K562 (cell line): ENCODE results near the gene RXRA. TPM values are rescaled to one million over a fixed set of nuclear protein-coding genes. Genes with fewer than 3 reads are reported as not detected.

Source experiments
- ATAC-seq: fragments of 200-7000 bp; cut with Tn5 transposase; 3 replicates; pipeline ENCODE4 v1.9.1; 2020; ENCODE audit warnings: moderate library complexity
- BruUV-seq: library from RNA; stranded (reverse); fragments of 400-500 nt; replicated peaks from 2 replicates; lab custom pipeline; 2021; lab: Mats Ljungman, UMichigan
- CTCF ChIA-PET: fragments of 300-600 bp; formaldehyde crosslinking; extraction: SDS; loops from one replicate; lab custom pipeline; 2021; ENCODE audit warnings: low intra/inter-chr PET ratio; lab: Yijun Ruan, JAX
- POLR2A ChIA-PET: fragments of 300-600, 350-650 bp; sonication (Branson Sonifier 250); formaldehyde crosslinking; extraction: SDS; loops from one replicate; lab custom pipeline; 2021; ENCODE audit warnings: antibody characterized with exemption, inconsistent platforms; lab: Yijun Ruan, JAX
- DNase-seq, 4 experiments: peaks; one replicate each; pipeline versions ENCODE4 v3.0.0 to v3.0.0-alpha.2; 2011 to 2018; ENCODE audit warnings: low spot score in 3 of 4, mixed read lengths in 3 of 4; ENCODE audit errors: extremely low read depth in 1 of 4
- FAIRE-seq: peaks from 2 replicates; lab custom pipeline; 2011; peaks lifted over from hg19 to GRCh38; lab: Jason Lieb, UNC
- H2AFZ ChIP-seq: 2 replicates; pipeline ENCODE4 v1.6.0; 2011; ENCODE audit warnings: low read depth, low read length, control low read depth, inconsistent platforms
- H3K27ac ChIP-seq: fragments of 200-600 bp; 3 replicates; pipeline ENCODE4 v1.8.0; 2011; ENCODE audit warnings: low read depth, mild to moderate bottlenecking, control low read depth, inconsistent platforms, low read length, moderate library complexity, mixed read lengths; ENCODE audit errors: extremely low read depth
- H3K27me3 ChIP-seq, 2 experiments: fragments of 300-600 bp in 1 of 2; 2 replicates in 1 of 2; 3 replicates in 1 of 2; pipeline versions ENCODE4 v1.6.0 to v1.8.0; 2011; ENCODE audit warnings: inconsistent platforms in 2 of 2, low read length in 2 of 2, mild to moderate bottlenecking in 1 of 2, mixed read lengths in 1 of 2, moderate library complexity in 1 of 2; ENCODE audit not compliant: control insufficient read depth in 2 of 2, insufficient read depth in 2 of 2
- H3K36me3 ChIP-seq: fragments of 300-600 bp; 3 replicates; pipeline ENCODE4 v1.8.0; 2011; ENCODE audit warnings: mild to moderate bottlenecking, low read length, inconsistent platforms; ENCODE audit not compliant: control insufficient read depth, insufficient read depth
- H3K4me1 ChIP-seq, 2 experiments: fragments of 200-600 bp in 1 of 2; replicated peaks in 1 of 2; 2 replicates in 1 of 2; 3 replicates in 1 of 2; pipeline versions ENCODE4 v1.5.1 to v1.8.0; 2011; ENCODE audit warnings: inconsistent platforms in 2 of 2, low read length in 2 of 2, mild to moderate bottlenecking in 1 of 2, mixed read lengths in 1 of 2, moderate library complexity in 1 of 2; ENCODE audit not compliant: control insufficient read depth in 2 of 2, insufficient read depth in 2 of 2
- H3K4me2 ChIP-seq: 2 replicates; pipeline ENCODE4 v1.6.1; 2011; ENCODE audit warnings: low read length, control low read depth, inconsistent platforms, mixed read lengths; ENCODE audit not compliant: insufficient read depth
- H3K4me3 ChIP-seq: fragments of 200-600 bp; sonication (generic), shearing (Covaris generic); 2 replicates; pipeline ENCODE4 v1.5.1; 2016; ENCODE audit warnings: control low read depth, inconsistent platforms
- H3K79me2 ChIP-seq: fragments of 200-600 bp; 3 replicates; pipeline ENCODE4 v1.8.0; 2011; ENCODE audit warnings: low read length, inconsistent platforms; ENCODE audit not compliant: control insufficient read depth, insufficient read depth
- H3K9ac ChIP-seq, 2 experiments: 2 replicates each; pipeline versions ENCODE4 v1.6.0 to v1.6.1; 2011; ENCODE audit warnings: low read depth in 2 of 2, low read length in 2 of 2, control low read depth in 1 of 2, inconsistent platforms in 1 of 2, mild to moderate bottlenecking in 1 of 2, mixed read lengths in 1 of 2; ENCODE audit not compliant: insufficient read depth in 1 of 2
- H3K9me1 ChIP-seq: one replicate; pipeline ENCODE4 v1.6.0; 2011; ENCODE audit warnings: inconsistent platforms, mild to moderate bottlenecking, low read length, moderate library complexity; ENCODE audit not compliant: control insufficient read depth, insufficient read depth
- H3K9me3 ChIP-seq: replicated peaks from 2 replicates; pipeline ENCODE4 v1.5.1; 2011; ENCODE audit warnings: low read depth, low read length, inconsistent platforms; ENCODE audit not compliant: control insufficient read depth, insufficient read depth
- H4K20me1 ChIP-seq: replicated peaks from 2 replicates; pipeline ENCODE4 v1.6.1; 2011; ENCODE audit warnings: low read length, inconsistent platforms, mixed read lengths; ENCODE audit not compliant: control insufficient read depth, insufficient read depth
- CBX5 ChIP-seq: IDR thresholded peaks from 2 replicates; pipeline ENCODE4 v1.6.1; 2014; ENCODE audit warnings: low read depth, borderline replicate concordance
- EWSR1 ChIP-seq: fragments of 450-650 bp; IDR thresholded peaks from 2 replicates; pipeline ENCODE4 v1.6.1; 2018; ENCODE audit warnings: borderline replicate concordance, mild to moderate bottlenecking, low read depth, moderate library complexity; ENCODE audit not compliant: partially characterized antibody
- HMG20B ChIP-seq: fragments of 250-450 bp; sonication (Bioruptor Pico); IDR thresholded peaks from 2 replicates; pipeline ENCODE4 v1.5.0; 2021; ENCODE audit warnings: mild to moderate bottlenecking
- MCM3 ChIP-seq: fragments of 450-650 bp; IDR thresholded peaks from 2 replicates; pipeline ENCODE4 v1.6.1; 2016
- PHF8 ChIP-seq: fragments of 200-600 bp; sonication (generic); IDR thresholded peaks from 2 replicates; pipeline ENCODE4 v1.6.1; 2012; ENCODE audit warnings: mixed run types, mild to moderate bottlenecking, inconsistent platforms, low read length, moderate library complexity, borderline replicate concordance
- POLR2AphosphoS5 ChIP-seq: IDR thresholded peaks from 2 replicates; pipeline ENCODE4 v1.6.1; 2011; ENCODE audit warnings: mild to moderate bottlenecking, low read depth, low read length, moderate library complexity; ENCODE audit not compliant: control insufficient read depth, insufficient read depth
- RBBP5 ChIP-seq: fragments of 200-600 bp; sonication (generic); IDR thresholded peaks from 2 replicates; pipeline ENCODE4 v1.6.1; 2012; ENCODE audit warnings: borderline replicate concordance, mild to moderate bottlenecking, low read length, control low read depth, inconsistent platforms; ENCODE audit not compliant: insufficient read depth, poor library complexity, severe bottlenecking
- TRIM24 ChIP-seq, 2 experiments: fragments of 450-650 bp; IDR thresholded peaks; 2 replicates each; pipeline ENCODE4 v1.6.1; 2016
- YY1 ChIP-seq, 3 experiments: IDR thresholded peaks; 2 replicates each; pipeline ENCODE4 v1.6.1; 2011; ENCODE audit warnings: low read length in 2 of 3, mild to moderate bottlenecking in 2 of 3, moderate library complexity in 2 of 3, borderline replicate concordance in 1 of 3, control low read depth in 1 of 3, low read depth in 1 of 3; ENCODE audit not compliant: insufficient read depth in 3 of 3, insufficient replicate concordance in 2 of 3, control insufficient read depth in 1 of 3, insufficient read length in 1 of 3; ENCODE audit errors: extremely low read depth in 1 of 3
- ZBED1 ChIP-seq: IDR thresholded peaks from 2 replicates; pipeline ENCODE4 v1.6.1; 2014
- WGBS: fragments of 100-300 bp; shearing (Covaris generic); methylation state at CpG from one replicate; pipeline ENCODE4 v1.1.6; 2016; ENCODE audit warnings: low coverage, mixed read lengths; ENCODE audit not compliant: insufficient coverage; ENCODE audit errors: missing lambda C conversion rate; 5-methylcytosine and 5-hydroxymethylcytosine counted together
- in situ Hi-C: fragments of 300-500 bp; cut with MboI; formaldehyde crosslinking; loops from 4 replicates; pipeline ENCODE4 v1.15.0; 2018; ENCODE audit warnings: inconsistent platforms, mixed read lengths
- intact Hi-C: fragments of 100-400 bp; cut with micrococcal nuclease; formaldehyde crosslinking; loops from 2 replicates; pipeline ENCODE4 v1.14.2; 2022
- polyA plus RNA-seq, 8 experiments: library from polyadenylated mRNA; depleted of rRNA in 4 of 8; stranded (reverse) in 5 of 8; unstranded in 3 of 8; fragments of >200 nt; fragmentation: Nextera tagmentation in 2 of 8; fragmentation: Illumina TruSeq in 1 of 8; extraction: Ambion mirVana in 2 of 8; extraction: Trizol in 1 of 8; gene quantifications; 2 replicates each; pipeline versions ENCODE4 v1.2.1 to v1.2.3, GENCODE V29; 2011 to 2014; ENCODE audit warnings: inconsistent platforms in 1 of 8, missing spikeins in 1 of 8
- total RNA-seq, 7 experiments: library from RNA; depleted of rRNA in 6 of 7; stranded (reverse); fragments of >200 nt in 6 of 7; fragmentation: Illumina TruSeq in 2 of 7; extraction: Trizol in 2 of 7; gene quantifications; 2 replicates each; pipeline versions ENCODE4 v1.2.1 to v1.2.3, GENCODE V29; 2011 to 2021; ENCODE audit warnings: low replicate concordance in 1 of 7
- TF ChIP-seq, protein P1 (sequence below): conservative IDR thresholded peaks from 2 replicates; pipeline ENCODE4 v1.6.1; 2011; ENCODE audit warnings: low read depth, mild to moderate bottlenecking, low read length; ENCODE audit not compliant: control insufficient read depth
- TF ChIP-seq, protein P2 (sequence below): sonication (generic); formaldehyde crosslinking; IDR thresholded peaks from 2 replicates; pipeline ENCODE4 v1.4.0; 2020; ENCODE audit warnings: mild to moderate bottlenecking, missing genetic modification reagents
- TF ChIP-seq, protein P3 (sequence below): fragments of 450-650 bp; formaldehyde crosslinking; IDR thresholded peaks from 2 replicates; pipeline ENCODE4 v1.4.0; 2020; ENCODE audit warnings: mild to moderate bottlenecking, mixed read lengths
- TF ChIP-seq, protein P4 (sequence below): fragments of 450-650 bp; IDR thresholded peaks from 2 replicates; pipeline ENCODE4 v1.6.1; 2016

The RXRA gene
- total and polyA plus RNA-seq, 9 of the 15 experiments (the other 6 are each of a cell fraction or from before 2014, with no cell fraction given): 0.35 to 23.6 (median 4.6) TPM

DNA sequence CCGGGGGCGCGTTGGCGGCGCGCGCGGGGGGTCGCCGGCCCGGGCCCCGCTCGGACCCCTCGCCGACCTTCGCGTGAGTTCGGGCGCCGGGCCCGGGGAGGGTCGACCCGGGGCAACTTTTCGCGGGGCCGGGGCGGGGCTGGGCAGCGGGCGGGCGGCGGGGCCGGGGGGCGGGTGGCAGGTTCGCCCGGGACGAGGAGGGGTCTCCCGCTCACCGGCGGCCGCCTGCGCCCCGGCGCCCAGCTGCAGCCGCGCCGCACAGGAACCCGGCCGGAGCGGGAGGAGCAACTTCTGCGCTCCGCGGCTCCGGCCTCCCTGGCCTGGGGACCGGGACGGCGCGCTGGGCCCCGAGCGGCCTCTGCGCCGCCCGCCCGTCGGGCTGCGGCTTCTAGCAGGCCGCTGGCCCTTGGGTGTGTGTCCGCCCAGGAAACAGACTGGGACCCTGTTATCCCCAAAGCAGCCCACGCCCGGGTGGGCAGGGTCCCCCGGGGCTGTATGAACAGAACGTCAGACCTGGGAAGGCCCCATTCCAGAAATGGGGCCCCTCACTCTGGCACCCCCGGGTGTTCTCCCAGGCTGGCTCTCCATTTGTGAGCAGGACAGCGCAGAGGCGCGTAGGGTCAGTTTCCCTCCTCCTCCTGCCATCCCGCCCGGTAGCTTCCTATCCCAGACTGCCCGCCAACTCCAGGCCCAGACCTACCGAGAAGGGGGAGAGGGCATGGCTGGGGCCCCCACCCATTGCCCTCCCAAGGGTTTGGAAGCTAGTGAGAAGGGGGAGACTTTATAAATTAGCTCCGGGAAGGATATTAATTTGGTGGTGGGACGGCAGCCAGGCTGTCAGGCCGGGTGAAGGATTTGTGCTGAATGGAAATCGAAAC is 708 bp downstream of the RXRA start:
- CTCF ChIA-PET: no interaction called here
- H3K4me2 ChIP-seq: peak overlapping the region; percentile 76
- H3K36me3 ChIP-seq: no peaks in the 10 kb centered on the region
- peaks cover 53% of the 10 kb centered on the region for H3K79me2 ChIP-seq
- peak overlapping the region; percentile 62 for H3K4me3 ChIP-seq
- TSS peak; percentile 40 for BruUV-seq
- peaks cover 20 to 84% of the 10 kb centered on the region in 2 experiments for H3K4me1 ChIP-seq
- ATAC-seq: peak; percentile 58
- DNase-seq: peak; percentile 46 to 62 (median 56)
- peaks cover 6% of the 10 kb centered on the region for H3K9me1 ChIP-seq
- in situ Hi-C loops: no loop called here
- intact Hi-C loops: loop anchor here (10.0 kb wide), 1 partner anchor 152 kb away; no protein-coding TSS in a partner anchor
- WGBS: 21% methylated on average over 11 of the region's 83 CpGs
- H3K27me3 ChIP-seq: no peaks in the 10 kb centered on the region
- H3K9ac ChIP-seq: peak overlapping the region; percentile 72 to 94
- no peak overlapping the region for H2AFZ ChIP-seq
- FAIRE-seq: no peak
- POLR2A ChIA-PET: interaction anchor here (0.7 to 1.9 kb wide), 5 partner anchors 9 to 128 kb away, joined by 3 to 12 read pairs (median 5); no protein-coding TSS in a partner anchor
- no peaks in the 10 kb centered on the region for H3K9me3 ChIP-seq
- 0 out of 3 replicates have a peak overlapping the region, but pooled peaks have one; percentile 30 for H3K27ac ChIP-seq
- peaks cover 18% of the 10 kb centered on the region for H4K20me1 ChIP-seq
- TF ChIP-seq YY1 (IDR thresholded peaks at IDR 0.05; ENCODE audit: borderline replicate concordance in 1 of 3, control insufficient read depth in 1 of 3, extremely low read depth in 1 of 3, insufficient read depth in 3 of 3, insufficient read length in 1 of 3, insufficient replicate concordance in 2 of 3, low read depth in 1 of 3, low read length in 2 of 3) (no peak), MCM3 (no peak), CBX5 (no peak), RBBP5 (peak; percentile 76), PHF8 (peak; percentile 38; the same call in 1 of the 2 replicates), EWSR1 (no peak), HMG20B (CRISPR knock-in tag) (no peak), ZBED1 (no peak), TRIM24 (IDR thresholded peaks at IDR 0.05) (no peak), POLR2AphosphoS5 (no peak)
- TF ChIP-seq, protein P1, sequence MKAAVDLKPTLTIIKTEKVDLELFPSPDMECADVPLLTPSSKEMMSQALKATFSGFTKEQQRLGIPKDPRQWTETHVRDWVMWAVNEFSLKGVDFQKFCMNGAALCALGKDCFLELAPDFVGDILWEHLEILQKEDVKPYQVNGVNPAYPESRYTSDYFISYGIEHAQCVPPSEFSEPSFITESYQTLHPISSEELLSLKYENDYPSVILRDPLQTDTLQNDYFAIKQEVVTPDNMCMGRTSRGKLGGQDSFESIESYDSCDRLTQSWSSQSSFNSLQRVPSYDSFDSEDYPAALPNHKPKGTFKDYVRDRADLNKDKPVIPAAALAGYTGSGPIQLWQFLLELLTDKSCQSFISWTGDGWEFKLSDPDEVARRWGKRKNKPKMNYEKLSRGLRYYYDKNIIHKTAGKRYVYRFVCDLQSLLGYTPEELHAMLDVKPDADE: no peak
- TF ChIP-seq, protein P2, sequence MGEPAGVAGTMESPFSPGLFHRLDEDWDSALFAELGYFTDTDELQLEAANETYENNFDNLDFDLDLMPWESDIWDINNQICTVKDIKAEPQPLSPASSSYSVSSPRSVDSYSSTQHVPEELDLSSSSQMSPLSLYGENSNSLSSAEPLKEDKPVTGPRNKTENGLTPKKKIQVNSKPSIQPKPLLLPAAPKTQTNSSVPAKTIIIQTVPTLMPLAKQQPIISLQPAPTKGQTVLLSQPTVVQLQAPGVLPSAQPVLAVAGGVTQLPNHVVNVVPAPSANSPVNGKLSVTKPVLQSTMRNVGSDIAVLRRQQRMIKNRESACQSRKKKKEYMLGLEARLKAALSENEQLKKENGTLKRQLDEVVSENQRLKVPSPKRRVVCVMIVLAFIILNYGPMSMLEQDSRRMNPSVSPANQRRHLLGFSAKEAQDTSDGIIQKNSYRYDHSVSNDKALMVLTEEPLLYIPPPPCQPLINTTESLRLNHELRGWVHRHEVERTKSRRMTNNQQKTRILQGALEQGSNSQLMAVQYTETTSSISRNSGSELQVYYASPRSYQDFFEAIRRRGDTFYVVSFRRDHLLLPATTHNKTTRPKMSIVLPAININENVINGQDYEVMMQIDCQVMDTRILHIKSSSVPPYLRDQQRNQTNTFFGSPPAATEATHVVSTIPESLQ (CRISPR knock-in tag): no peak
- TF ChIP-seq, protein P3, sequence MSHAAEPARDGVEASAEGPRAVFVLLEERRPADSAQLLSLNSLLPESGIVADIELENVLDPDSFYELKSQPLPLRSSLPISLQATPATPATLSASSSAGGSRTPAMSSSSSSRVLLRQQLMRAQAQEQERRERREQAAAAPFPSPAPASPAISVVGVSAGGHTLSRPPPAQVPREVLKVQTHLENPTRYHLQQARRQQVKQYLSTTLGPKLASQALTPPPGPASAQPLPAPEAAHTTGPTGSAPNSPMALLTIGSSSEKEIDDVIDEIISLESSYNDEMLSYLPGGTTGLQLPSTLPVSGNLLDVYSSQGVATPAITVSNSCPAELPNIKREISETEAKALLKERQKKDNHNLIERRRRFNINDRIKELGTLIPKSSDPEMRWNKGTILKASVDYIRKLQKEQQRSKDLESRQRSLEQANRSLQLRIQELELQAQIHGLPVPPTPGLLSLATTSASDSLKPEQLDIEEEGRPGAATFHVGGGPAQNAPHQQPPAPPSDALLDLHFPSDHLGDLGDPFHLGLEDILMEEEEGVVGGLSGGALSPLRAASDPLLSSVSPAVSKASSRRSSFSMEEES (CRISPR knock-in tag): no peak
- TF ChIP-seq, protein P4, sequence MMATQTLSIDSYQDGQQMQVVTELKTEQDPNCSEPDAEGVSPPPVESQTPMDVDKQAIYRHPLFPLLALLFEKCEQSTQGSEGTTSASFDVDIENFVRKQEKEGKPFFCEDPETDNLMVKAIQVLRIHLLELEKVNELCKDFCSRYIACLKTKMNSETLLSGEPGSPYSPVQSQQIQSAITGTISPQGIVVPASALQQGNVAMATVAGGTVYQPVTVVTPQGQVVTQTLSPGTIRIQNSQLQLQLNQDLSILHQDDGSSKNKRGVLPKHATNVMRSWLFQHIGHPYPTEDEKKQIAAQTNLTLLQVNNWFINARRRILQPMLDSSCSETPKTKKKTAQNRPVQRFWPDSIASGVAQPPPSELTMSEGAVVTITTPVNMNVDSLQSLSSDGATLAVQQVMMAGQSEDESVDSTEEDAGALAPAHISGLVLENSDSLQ: no peak
